HepG2 (cell line): ENCODE measurements around the gene SLC39A2. TPM values are rescaled to one million over a fixed set of nuclear protein-coding genes. Genes with fewer than 3 reads are reported as not detected.

Experiments used
- ATAC-seq: fragments of 200-7000 bp; cut with Tn5 transposase; 3 replicates; pipeline ENCODE4 v1.9.1; 2020; ENCODE audit warnings: mild to moderate bottlenecking, moderate library complexity
- BruUV-seq: library from RNA; stranded (reverse); fragments of 400-500 nt; replicated peaks from 2 replicates; lab custom pipeline; 2021; lab: Mats Ljungman, UMichigan
- CTCF ChIA-PET: fragments of 300-600 bp; formaldehyde crosslinking; extraction: SDS; loops from one replicate; lab custom pipeline; 2021; ENCODE audit warnings: low total read pairs, inconsistent platforms, low intra/inter-chr PET ratio; lab: Yijun Ruan, JAX
- POLR2A ChIA-PET: fragments of 350-600 bp; sonication (Branson Sonifier 250); formaldehyde crosslinking; loops from one replicate; lab custom pipeline; 2020; ENCODE audit warnings: antibody characterized with exemption, inconsistent platforms; lab: Yijun Ruan, JAX
- DNase-seq: peaks from one replicate; pipeline ENCODE4 v3.0.0-alpha.2; 2015; ENCODE audit warnings: low spot score
- FAIRE-seq: peaks from 3 replicates; lab custom pipeline; 2011; peaks lifted over from hg19 to GRCh38; lab: Jason Lieb, UNC
- H2AFZ ChIP-seq: one replicate; pipeline ENCODE4 v1.6.1; 2011; ENCODE audit warnings: low read length, inconsistent platforms
- H3K27ac ChIP-seq: fragments of 300-600 bp; 3 replicates; pipeline ENCODE4 v1.8.0; 2011; ENCODE audit warnings: mixed run types, mild to moderate bottlenecking, mixed read lengths, low read length, inconsistent platforms; ENCODE audit not compliant: insufficient read depth; ENCODE audit errors: extremely low read length
- H3K27me3 ChIP-seq, 2 experiments: fragments of 200-600 bp in 1 of 2; 2 replicates in 1 of 2; 3 replicates in 1 of 2; pipeline versions ENCODE4 v1.6.0 to v1.8.0; 2011; ENCODE audit warnings: low read length in 2 of 2, mild to moderate bottlenecking in 2 of 2, moderate library complexity in 2 of 2, inconsistent platforms in 1 of 2; ENCODE audit not compliant: insufficient read depth in 2 of 2, control insufficient read depth in 1 of 2
- H3K36me3 ChIP-seq, 2 experiments: fragments of 200-600 bp in 1 of 2; replicated peaks in 1 of 2; 2 replicates in 1 of 2; 3 replicates in 1 of 2; pipeline versions ENCODE4 v1.5.1 to v1.8.0; 2011; ENCODE audit warnings: low read length in 2 of 2, inconsistent platforms in 1 of 2; ENCODE audit not compliant: insufficient read depth in 2 of 2, control insufficient read depth in 1 of 2
- H3K4me1 ChIP-seq: 2 replicates; pipeline ENCODE4 v1.5.1; 2012; ENCODE audit warnings: low read length, inconsistent platforms; ENCODE audit not compliant: insufficient read depth
- H3K4me2 ChIP-seq: 2 replicates; pipeline ENCODE4 v1.6.0; 2011; ENCODE audit warnings: low read depth, low read length, inconsistent platforms
- H3K4me3 ChIP-seq, 3 experiments: fragments of 200-600 bp in 1 of 3; sonication (generic), shearing (Covaris generic) in 1 of 3; replicated peaks in 1 of 3; 2 replicates each; pipeline ENCODE4 v1.5.1; 2011 to 2016; ENCODE audit warnings: low read length in 3 of 3, inconsistent platforms in 2 of 3, low read depth in 2 of 3, mild to moderate bottlenecking in 2 of 3, control low read depth in 1 of 3, mixed read lengths in 1 of 3; ENCODE audit not compliant: insufficient read depth in 1 of 3
- H3K79me2 ChIP-seq: one replicate; pipeline ENCODE4 v1.6.1; 2011; ENCODE audit warnings: low read length, inconsistent platforms; ENCODE audit not compliant: insufficient read depth
- H3K9ac ChIP-seq: 2 replicates; pipeline ENCODE4 v1.6.0; 2011; ENCODE audit warnings: mild to moderate bottlenecking, low read depth, low read length, inconsistent platforms; ENCODE audit not compliant: insufficient read depth
- H3K9me3 ChIP-seq: 2 replicates; pipeline ENCODE4 v1.5.1; 2012; ENCODE audit warnings: mild to moderate bottlenecking, low read length
- H4K20me1 ChIP-seq: 2 replicates; pipeline ENCODE4 v1.6.0; 2011; ENCODE audit warnings: inconsistent platforms, mild to moderate bottlenecking, low read length, moderate library complexity; ENCODE audit not compliant: insufficient read depth
- GRHL1 ChIP-seq: sonication (generic); formaldehyde crosslinking; conservative IDR thresholded peaks from 2 replicates; pipeline ENCODE4 v1.8.0; 2022; ENCODE audit warnings: missing genetic modification reagents
- POLR2A ChIP-seq, 2 experiments: IDR thresholded peaks; 2 replicates each; pipeline ENCODE4 v1.6.1; 2011; ENCODE audit warnings: low read depth in 2 of 2, low read length in 2 of 2, mild to moderate bottlenecking in 1 of 2, moderate library complexity in 1 of 2; ENCODE audit not compliant: insufficient read depth in 1 of 2
- ZC3H4 ChIP-seq: sonication (generic); formaldehyde crosslinking; IDR thresholded peaks from 2 replicates; pipeline ENCODE4 v1.4.0; 2020; ENCODE audit warnings: missing genetic modification reagents, borderline replicate concordance
- ZNF350 ChIP-seq: sonication (generic); formaldehyde crosslinking; IDR thresholded peaks from 2 replicates; pipeline ENCODE4 v1.4.0; 2020; ENCODE audit warnings: mild to moderate bottlenecking, low read depth, missing genetic modification reagents, borderline replicate concordance
- ZNF710 ChIP-seq: sonication (generic); formaldehyde crosslinking; IDR thresholded peaks from 2 replicates; pipeline ENCODE4 v1.5.0; 2020; ENCODE audit warnings: mild to moderate bottlenecking, missing genetic modification reagents, borderline replicate concordance
- WGBS: methylation state at CpG from one replicate; pipeline ENCODE4 v1.1.6; 2017; ENCODE audit warnings: low lambda C conversion rate; 5-methylcytosine and 5-hydroxymethylcytosine counted together
- in situ Hi-C: cut with HindIII; loops from 2 replicates; pipeline ENCODE4 v1.10.0; 2017; ENCODE audit warnings: low pct_unique_long_range_greater_than_20kb; ENCODE audit not compliant: extremely low pct_ligation_motif_present
- intact Hi-C: fragments of 100-400 bp; cut with micrococcal nuclease; formaldehyde crosslinking; loops from one replicate; pipeline ENCODE4 v1.10.0; 2022; ENCODE audit not compliant: unreplicated experiment
- polyA plus RNA-seq, 8 experiments: library from polyadenylated mRNA; depleted of rRNA in 3 of 8; stranded (reverse) in 7 of 8; unstranded in 1 of 8; fragments of >200 nt; fragmentation: Illumina TruSeq in 4 of 8; extraction: Trizol in 4 of 8; gene quantifications; 2 replicates each; pipeline versions ENCODE4 v1.2.1 to v1.2.3, GENCODE V29; 2011 to 2016; ENCODE audit warnings: low read depth in 4 of 8, missing spikeins in 1 of 8, mixed read lengths in 1 of 8; ENCODE audit not compliant: insufficient read depth in 1 of 8
- total RNA-seq, 5 experiments: library from RNA; depleted of rRNA; stranded (reverse); fragments of >200 nt; fragmentation: Illumina TruSeq; extraction: Trizol; gene quantifications; 2 replicates each; pipeline ENCODE4 v1.2.3, GENCODE V29; 2016; ENCODE audit warnings: low read depth in 1 of 5

Gene SLC39A2
- total and polyA plus RNA-seq, 2 of the 13 experiments (the other 11 are each of a cell fraction or from before 2014, with no cell fraction given) = 0.08 to 0.11 TPM

- DNase-seq (no peak), ATAC-seq (no peak), FAIRE-seq (no peak)
- in situ Hi-C loops (loop anchor here (5.0 kb wide), 1 partner anchor 86 kb away; the partner anchor contains the start of gene TMEM253), intact Hi-C loops (no loop called here)
- peaks cover 31 to 44% of the 10 kb centered on the region in 2 experiments for H3K36me3 ChIP-seq
- peaks cover 21% of the 10 kb centered on the region for H3K4me1 ChIP-seq
- H3K4me3 ChIP-seq = no peak overlapping the region
- no peak for TF ChIP-seq ZNF350 (CRISPR knock-in tag)
- no peak for TF ChIP-seq ZNF710 (CRISPR knock-in tag)
- no peak for TF ChIP-seq ZC3H4
- TF ChIP-seq GRHL1 (CRISPR knock-in tag) = no peak
- 0 out of 4 replicates have a peak, but pooled peaks of 1 of the 2 experiments have one; percentile 22 for TF ChIP-seq POLR2A (IDR thresholded peaks at IDR 0.05; ENCODE audit: insufficient read depth in 1 of 2, low read depth in 2 of 2, low read length in 2 of 2)
- H3K79me2 ChIP-seq = no peaks in the 10 kb centered on the region
- no peak overlapping the region for H3K9ac ChIP-seq
- POLR2A ChIA-PET = interaction anchor here (1.5 to 8.0 kb wide), 5 partner anchors 23 to 58 kb away, joined by 4 to 112 read pairs (median 8); partner anchors contain the start of gene ARHGEF40
- H3K27ac ChIP-seq = no peak overlapping the region
- no TSS peak for BruUV-seq
- no peaks in the 10 kb centered on the region for H3K9me3 ChIP-seq
- CTCF ChIA-PET = interaction anchor here (2.8 to 7.1 kb wide), 4 partner anchors 22 to 90 kb away, joined by 31 to 174 read pairs (median 72); partner anchors contain the start of gene ARHGEF40
- H2AFZ ChIP-seq = no peak overlapping the region
- WGBS = 91% methylated on average over 9 of the region's 9 CpGs
- H3K27me3 ChIP-seq = peaks cover 0 to 2% of the 10 kb centered on the region in 2 experiments; a peak in 1 of 5 replicates
- no peak overlapping the region for H3K4me2 ChIP-seq
- no peaks in the 10 kb centered on the region for H4K20me1 ChIP-seq
These were observed 17.5 kb downstream of the SLC39A2 start for GRCh38 chr14:21016413-21017190.
